ENCODE measurements around the gene PRKG1. TPM values are rescaled to one million over a fixed set of nuclear protein-coding genes. Genes with fewer than 3 reads are reported as not detected.

PRKG1 gene
- total and polyA plus RNA-seq, 4 donors = 0.46 to 5.1 (median 1.5) TPM

- TF ChIP-seq, protein P1, sequence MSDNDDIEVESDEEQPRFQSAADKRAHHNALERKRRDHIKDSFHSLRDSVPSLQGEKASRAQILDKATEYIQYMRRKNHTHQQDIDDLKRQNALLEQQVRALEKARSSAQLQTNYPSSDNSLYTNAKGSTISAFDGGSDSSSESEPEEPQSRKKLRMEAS (IDR thresholded peaks at IDR 0.05) = no peak
- no peak for TF ChIP-seq RAD21 (IDR thresholded peaks at IDR 0.05)
- no peak for TF ChIP-seq HNF4A (conservative IDR thresholded peaks at IDR 0.05)
- no peak for TF ChIP-seq RXRA (IDR thresholded peaks at IDR 0.05)
- TF ChIP-seq FOXA2 (IDR thresholded peaks at IDR 0.05) = no peak
Observed at GRCh38 chr10:51564896-51565510, 490.7 kb downstream of the PRKG1 start (continued).

DNA sequence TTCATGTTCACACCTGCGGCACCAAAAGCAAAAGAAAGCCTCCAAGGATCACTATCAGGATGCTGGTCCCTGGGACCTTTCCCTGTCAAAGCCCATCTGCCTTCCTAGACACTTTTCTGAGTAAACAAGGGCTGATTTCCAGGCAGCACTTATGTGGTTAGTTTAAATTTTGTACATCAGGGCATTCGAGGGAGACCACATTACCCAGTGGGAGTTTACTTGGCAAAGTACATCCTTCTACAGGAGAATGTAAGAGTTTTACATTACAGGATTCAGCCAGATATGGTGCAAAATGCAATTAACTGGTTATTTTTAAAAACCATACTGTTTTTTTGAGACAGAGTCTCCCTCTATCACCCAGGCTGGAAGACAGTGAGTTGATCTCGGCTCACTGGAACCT lies 493.0 kb downstream of the PRKG1 start:
- no peak for TF ChIP-seq HNF4A (conservative IDR thresholded peaks at IDR 0.05)
- TF ChIP-seq RXRA (IDR thresholded peaks at IDR 0.05) = no peak
- no peak for TF ChIP-seq GABPA (IDR thresholded peaks at IDR 0.05 in 1 of 2, conservative IDR thresholded peaks at IDR 0.05 in 1 of 2)
- TF ChIP-seq, protein P1 (IDR thresholded peaks at IDR 0.05) = no peak
- TF ChIP-seq, protein P2, sequence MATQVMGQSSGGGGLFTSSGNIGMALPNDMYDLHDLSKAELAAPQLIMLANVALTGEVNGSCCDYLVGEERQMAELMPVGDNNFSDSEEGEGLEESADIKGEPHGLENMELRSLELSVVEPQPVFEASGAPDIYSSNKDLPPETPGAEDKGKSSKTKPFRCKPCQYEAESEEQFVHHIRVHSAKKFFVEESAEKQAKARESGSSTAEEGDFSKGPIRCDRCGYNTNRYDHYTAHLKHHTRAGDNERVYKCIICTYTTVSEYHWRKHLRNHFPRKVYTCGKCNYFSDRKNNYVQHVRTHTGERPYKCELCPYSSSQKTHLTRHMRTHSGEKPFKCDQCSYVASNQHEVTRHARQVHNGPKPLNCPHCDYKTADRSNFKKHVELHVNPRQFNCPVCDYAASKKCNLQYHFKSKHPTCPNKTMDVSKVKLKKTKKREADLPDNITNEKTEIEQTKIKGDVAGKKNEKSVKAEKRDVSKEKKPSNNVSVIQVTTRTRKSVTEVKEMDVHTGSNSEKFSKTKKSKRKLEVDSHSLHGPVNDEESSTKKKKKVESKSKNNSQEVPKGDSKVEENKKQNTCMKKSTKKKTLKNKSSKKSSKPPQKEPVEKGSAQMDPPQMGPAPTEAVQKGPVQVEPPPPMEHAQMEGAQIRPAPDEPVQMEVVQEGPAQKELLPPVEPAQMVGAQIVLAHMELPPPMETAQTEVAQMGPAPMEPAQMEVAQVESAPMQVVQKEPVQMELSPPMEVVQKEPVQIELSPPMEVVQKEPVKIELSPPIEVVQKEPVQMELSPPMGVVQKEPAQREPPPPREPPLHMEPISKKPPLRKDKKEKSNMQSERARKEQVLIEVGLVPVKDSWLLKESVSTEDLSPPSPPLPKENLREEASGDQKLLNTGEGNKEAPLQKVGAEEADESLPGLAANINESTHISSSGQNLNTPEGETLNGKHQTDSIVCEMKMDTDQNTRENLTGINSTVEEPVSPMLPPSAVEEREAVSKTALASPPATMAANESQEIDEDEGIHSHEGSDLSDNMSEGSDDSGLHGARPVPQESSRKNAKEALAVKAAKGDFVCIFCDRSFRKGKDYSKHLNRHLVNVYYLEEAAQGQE (IDR thresholded peaks at IDR 0.05) = no peak
- TF ChIP-seq RAD21 (IDR thresholded peaks at IDR 0.05) = no peak
- TF ChIP-seq NR2F2 (IDR thresholded peaks at IDR 0.05) = no peak
- TF ChIP-seq YY1 (IDR thresholded peaks at IDR 0.05) = no peak
- TF ChIP-seq JUND (IDR thresholded peaks at IDR 0.05) = no peak
- Histone ChIP-seq H3K9me3 (ENCODE audit: control insufficient read depth in 4 of 4, low read length in 3 of 4) (no peaks in the 10 kb centered on the region), H3K4me1 (ENCODE audit: control insufficient read depth in 4 of 4, insufficient read depth in 4 of 4, low read length in 3 of 4) (no peaks in the 10 kb centered on the region)

DNA sequence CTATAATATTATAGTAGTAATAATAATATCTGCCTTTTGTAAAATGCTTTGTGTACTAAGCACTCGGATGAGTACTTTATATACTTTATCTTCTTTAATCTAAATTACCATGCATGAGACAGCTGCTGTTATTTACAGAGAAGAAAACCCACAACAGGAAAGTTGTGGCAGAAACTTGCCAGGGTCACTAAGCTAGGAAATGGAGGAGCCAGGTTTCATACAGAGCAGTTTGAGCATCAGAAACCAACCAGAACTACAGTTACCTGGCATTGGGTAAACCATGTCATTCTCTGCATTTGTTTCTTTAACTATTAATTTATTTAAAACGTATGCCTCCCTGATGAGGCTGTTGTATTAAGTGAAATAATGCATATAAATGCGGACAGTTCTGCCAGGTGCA lies 495.2 kb downstream of the PRKG1 start:
- DNase-seq (ENCODE audit: low spot score) = no peak
- no peaks in the 10 kb centered on the region for H3K27me3 ChIP-seq (ENCODE audit: control insufficient read depth in 4 of 4, insufficient read depth in 4 of 4, low read length in 3 of 4)
- no peaks in the 10 kb centered on the region for H3K4me1 ChIP-seq (ENCODE audit: control insufficient read depth in 4 of 4, insufficient read depth in 4 of 4, low read length in 3 of 4)
- no peak overlapping the region for H3K27ac ChIP-seq (ENCODE audit: low read depth in 1 of 2, low read length in 2 of 2)
- H3K9me3 ChIP-seq (ENCODE audit: control insufficient read depth in 4 of 4, low read length in 3 of 4) = no peaks in the 10 kb centered on the region
- no peak overlapping the region for H3K4me3 ChIP-seq (ENCODE audit: low read depth in 1 of 3, low read length in 3 of 3)
- H3K9ac ChIP-seq (ENCODE audit: low read depth in 1 of 2, low read length in 2 of 2) = no peak overlapping the region
- no peak for TF ChIP-seq GABPA (IDR thresholded peaks at IDR 0.05 in 1 of 2, conservative IDR thresholded peaks at IDR 0.05 in 1 of 2)
- no peak for TF ChIP-seq ZBTB33 (IDR thresholded peaks at IDR 0.05)
- TF ChIP-seq FOXA2 (IDR thresholded peaks at IDR 0.05) = no peak
- no peak for TF ChIP-seq FOXA1 (IDR thresholded peaks at IDR 0.05)
- TF ChIP-seq, protein P2 (IDR thresholded peaks at IDR 0.05) = no peak
- TF ChIP-seq, protein P3, sequence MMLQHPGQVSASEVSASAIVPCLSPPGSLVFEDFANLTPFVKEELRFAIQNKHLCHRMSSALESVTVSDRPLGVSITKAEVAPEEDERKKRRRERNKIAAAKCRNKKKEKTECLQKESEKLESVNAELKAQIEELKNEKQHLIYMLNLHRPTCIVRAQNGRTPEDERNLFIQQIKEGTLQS (IDR thresholded peaks at IDR 0.05) = no peak
- TF ChIP-seq NR2F2 (IDR thresholded peaks at IDR 0.05) = no peak
- no peak for TF ChIP-seq HNF4A (conservative IDR thresholded peaks at IDR 0.05)
- TF ChIP-seq, protein P4, sequence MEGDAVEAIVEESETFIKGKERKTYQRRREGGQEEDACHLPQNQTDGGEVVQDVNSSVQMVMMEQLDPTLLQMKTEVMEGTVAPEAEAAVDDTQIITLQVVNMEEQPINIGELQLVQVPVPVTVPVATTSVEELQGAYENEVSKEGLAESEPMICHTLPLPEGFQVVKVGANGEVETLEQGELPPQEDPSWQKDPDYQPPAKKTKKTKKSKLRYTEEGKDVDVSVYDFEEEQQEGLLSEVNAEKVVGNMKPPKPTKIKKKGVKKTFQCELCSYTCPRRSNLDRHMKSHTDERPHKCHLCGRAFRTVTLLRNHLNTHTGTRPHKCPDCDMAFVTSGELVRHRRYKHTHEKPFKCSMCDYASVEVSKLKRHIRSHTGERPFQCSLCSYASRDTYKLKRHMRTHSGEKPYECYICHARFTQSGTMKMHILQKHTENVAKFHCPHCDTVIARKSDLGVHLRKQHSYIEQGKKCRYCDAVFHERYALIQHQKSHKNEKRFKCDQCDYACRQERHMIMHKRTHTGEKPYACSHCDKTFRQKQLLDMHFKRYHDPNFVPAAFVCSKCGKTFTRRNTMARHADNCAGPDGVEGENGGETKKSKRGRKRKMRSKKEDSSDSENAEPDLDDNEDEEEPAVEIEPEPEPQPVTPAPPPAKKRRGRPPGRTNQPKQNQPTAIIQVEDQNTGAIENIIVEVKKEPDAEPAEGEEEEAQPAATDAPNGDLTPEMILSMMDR (IDR thresholded peaks at IDR 0.05; ENCODE audit: low read depth, low read length, missing input control) = no peak
- TF ChIP-seq RAD21 (IDR thresholded peaks at IDR 0.05) = no peak
- no peak for TF ChIP-seq RXRA (IDR thresholded peaks at IDR 0.05)
- no peak for TF ChIP-seq SP1 (IDR thresholded peaks at IDR 0.05)
- TF ChIP-seq JUND (IDR thresholded peaks at IDR 0.05) = no peak
- no peak for TF ChIP-seq YY1 (IDR thresholded peaks at IDR 0.05)
- no peaks in the 10 kb centered on the region for H3K36me3 ChIP-seq (ENCODE audit: control insufficient read depth in 4 of 4, insufficient read depth in 3 of 4, low read depth in 1 of 4, low read length in 3 of 4)
- 62% methylated on average over 3 of the region's 3 CpGs for WGBS

More for the DNA sequence above, 493.0 kb downstream of the PRKG1 start:
- H3K4me3 ChIP-seq (ENCODE audit: low read depth in 1 of 3, low read length in 3 of 3) = no peak overlapping the region
- H3K27me3 ChIP-seq (ENCODE audit: control insufficient read depth in 4 of 4, insufficient read depth in 4 of 4, low read length in 3 of 4) = no peaks in the 10 kb centered on the region
- DNase-seq (ENCODE audit: low spot score) = no peak
- H3K9ac ChIP-seq (ENCODE audit: low read depth in 1 of 2, low read length in 2 of 2) = no peak overlapping the region
- no peaks in the 10 kb centered on the region for H3K36me3 ChIP-seq (ENCODE audit: control insufficient read depth in 4 of 4, insufficient read depth in 3 of 4, low read depth in 1 of 4, low read length in 3 of 4)
- no peak overlapping the region for H3K27ac ChIP-seq (ENCODE audit: low read depth in 1 of 2, low read length in 2 of 2)
- 61% methylated on average over 3 of the region's 3 CpGs for WGBS
